ENCODE results near the gene CDK5RAP1.

The CDK5RAP1 gene

GRCh38 chr20:33334111-33334510 lies 67.2 kb downstream of the CDK5RAP1 start:
- Histone ChIP-seq H3K4me1 (ENCODE audit: control insufficient read depth, insufficient read depth, low read length) (no peaks in the 10 kb centered on the region), H3K4me3 (ENCODE audit: low read length) (no peak overlapping the region), H3K9me3 (ENCODE audit: control insufficient read depth, low read length) (no peaks in the 10 kb centered on the region), H3K36me3 (ENCODE audit: control insufficient read depth, insufficient read depth, low read length) (no peaks in the 10 kb centered on the region), H3K27me3 (ENCODE audit: control insufficient read depth, insufficient read depth, low read length) (peaks cover 5% of the 10 kb centered on the region), H3K9ac (ENCODE audit: low read length) (no peak overlapping the region)

- no peak overlapping the region for H3K9ac ChIP-seq (ENCODE audit: low read length)
- no peaks in the 10 kb centered on the region for H3K36me3 ChIP-seq (ENCODE audit: control insufficient read depth, insufficient read depth, low read length)
- peaks cover 5% of the 10 kb centered on the region for H3K27me3 ChIP-seq (ENCODE audit: control insufficient read depth, insufficient read depth, low read length)
- H3K4me1 ChIP-seq (ENCODE audit: control insufficient read depth, insufficient read depth, low read length): no peaks in the 10 kb centered on the region
- no peaks in the 10 kb centered on the region for H3K9me3 ChIP-seq (ENCODE audit: control insufficient read depth, low read length)
- H3K4me3 ChIP-seq (ENCODE audit: low read length): no peak overlapping the region
Observed at GRCh38 chr20:33333616-33334015, 67.7 kb downstream of the CDK5RAP1 start.

GRCh38 chr20:33332905-33333456 lies 68.3 kb downstream of the CDK5RAP1 start:
- Histone ChIP-seq H3K4me3 (ENCODE audit: low read length) (no peak overlapping the region), H3K9ac (ENCODE audit: low read length) (no peak overlapping the region), H3K4me1 (ENCODE audit: control insufficient read depth, insufficient read depth, low read length) (no peaks in the 10 kb centered on the region), H3K27me3 (ENCODE audit: control insufficient read depth, insufficient read depth, low read length) (peaks cover 5% of the 10 kb centered on the region), H3K36me3 (ENCODE audit: control insufficient read depth, insufficient read depth, low read length) (no peaks in the 10 kb centered on the region), H3K9me3 (ENCODE audit: control insufficient read depth, low read length) (no peaks in the 10 kb centered on the region)

GRCh38 chr20:33328157-33329137 lies 72.9 kb downstream of the CDK5RAP1 start:
- Histone ChIP-seq H3K36me3 (ENCODE audit: control insufficient read depth, insufficient read depth, low read length) (no peaks in the 10 kb centered on the region), H3K9me3 (ENCODE audit: control insufficient read depth, low read length) (no peaks in the 10 kb centered on the region), H3K27me3 (ENCODE audit: control insufficient read depth, insufficient read depth, low read length) (peaks cover 9% of the 10 kb centered on the region), H3K4me1 (ENCODE audit: control insufficient read depth, insufficient read depth, low read length) (no peaks in the 10 kb centered on the region), H3K4me3 (ENCODE audit: low read length) (no peak overlapping the region), H3K9ac (ENCODE audit: low read length) (no peak overlapping the region)

GRCh38 chr20:33325350-33325749 lies 76.0 kb downstream of the CDK5RAP1 start:
- Histone ChIP-seq H3K4me3 (ENCODE audit: low read length) (no peak overlapping the region), H3K9ac (ENCODE audit: low read length) (no peak overlapping the region), H3K27me3 (ENCODE audit: control insufficient read depth, insufficient read depth, low read length) (peaks cover 9% of the 10 kb centered on the region), H3K4me1 (ENCODE audit: control insufficient read depth, insufficient read depth, low read length) (no peaks in the 10 kb centered on the region), H3K36me3 (ENCODE audit: control insufficient read depth, insufficient read depth, low read length) (no peaks in the 10 kb centered on the region), H3K9me3 (ENCODE audit: control insufficient read depth, low read length) (no peaks in the 10 kb centered on the region)

- H3K9me3 ChIP-seq (ENCODE audit: control insufficient read depth, low read length): no peaks in the 10 kb centered on the region
- H3K4me3 ChIP-seq (ENCODE audit: low read length): no peak overlapping the region
- no peaks in the 10 kb centered on the region for H3K36me3 ChIP-seq (ENCODE audit: control insufficient read depth, insufficient read depth, low read length)
- H3K27me3 ChIP-seq (ENCODE audit: control insufficient read depth, insufficient read depth, low read length): peaks cover 7% of the 10 kb centered on the region
- H3K9ac ChIP-seq (ENCODE audit: low read length): no peak overlapping the region
- H3K4me1 ChIP-seq (ENCODE audit: control insufficient read depth, insufficient read depth, low read length): no peaks in the 10 kb centered on the region
Observed at GRCh38 chr20:33323236-33323635, 78.1 kb downstream of the CDK5RAP1 start.

- no peak overlapping the region for H3K9ac ChIP-seq (ENCODE audit: low read length)
- no peak overlapping the region for H3K4me3 ChIP-seq (ENCODE audit: low read length)
- H3K27me3 ChIP-seq (ENCODE audit: control insufficient read depth, insufficient read depth, low read length): peaks cover 7% of the 10 kb centered on the region
- no peaks in the 10 kb centered on the region for H3K9me3 ChIP-seq (ENCODE audit: control insufficient read depth, low read length)
- H3K36me3 ChIP-seq (ENCODE audit: control insufficient read depth, insufficient read depth, low read length): no peaks in the 10 kb centered on the region
- H3K4me1 ChIP-seq (ENCODE audit: control insufficient read depth, insufficient read depth, low read length): no peaks in the 10 kb centered on the region
Observed at GRCh38 chr20:33322456-33322855, 78.9 kb downstream of the CDK5RAP1 start.

- Histone ChIP-seq H3K9ac (ENCODE audit: low read length) (no peak overlapping the region), H3K27me3 (ENCODE audit: control insufficient read depth, insufficient read depth, low read length) (peaks cover 7% of the 10 kb centered on the region), H3K36me3 (ENCODE audit: control insufficient read depth, insufficient read depth, low read length) (no peaks in the 10 kb centered on the region), H3K9me3 (ENCODE audit: control insufficient read depth, low read length) (no peaks in the 10 kb centered on the region), H3K4me1 (ENCODE audit: control insufficient read depth, insufficient read depth, low read length) (no peaks in the 10 kb centered on the region), H3K4me3 (ENCODE audit: low read length) (no peak overlapping the region)
Observed at GRCh38 chr20:33320006-33320405, 81.3 kb downstream of the CDK5RAP1 start.

- Histone ChIP-seq H3K9me3 (ENCODE audit: control insufficient read depth, low read length) (no peaks in the 10 kb centered on the region), H3K4me1 (ENCODE audit: control insufficient read depth, insufficient read depth, low read length) (no peaks in the 10 kb centered on the region), H3K27me3 (ENCODE audit: control insufficient read depth, insufficient read depth, low read length) (peaks cover 4% of the 10 kb centered on the region), H3K36me3 (ENCODE audit: control insufficient read depth, insufficient read depth, low read length) (no peaks in the 10 kb centered on the region), H3K9ac (ENCODE audit: low read length) (no peak overlapping the region), H3K4me3 (ENCODE audit: low read length) (no peak overlapping the region)
Observed at GRCh38 chr20:33318096-33318429, 83.3 kb downstream of the CDK5RAP1 start.

- Histone ChIP-seq H3K4me3 (ENCODE audit: low read length) (no peak overlapping the region), H3K9ac (ENCODE audit: low read length) (no peak overlapping the region), H3K27me3 (ENCODE audit: control insufficient read depth, insufficient read depth, low read length) (peaks cover 4% of the 10 kb centered on the region), H3K9me3 (ENCODE audit: control insufficient read depth, low read length) (no peaks in the 10 kb centered on the region), H3K36me3 (ENCODE audit: control insufficient read depth, insufficient read depth, low read length) (no peaks in the 10 kb centered on the region), H3K4me1 (ENCODE audit: control insufficient read depth, insufficient read depth, low read length) (no peaks in the 10 kb centered on the region)
Observed at GRCh38 chr20:33317424-33318095, 83.8 kb downstream of the CDK5RAP1 start.

GRCh38 chr20:33316958-33317357 lies 84.4 kb downstream of the CDK5RAP1 start:
- Histone ChIP-seq H3K4me3 (ENCODE audit: low read length) (no peak overlapping the region), H3K36me3 (ENCODE audit: control insufficient read depth, insufficient read depth, low read length) (no peaks in the 10 kb centered on the region), H3K27me3 (ENCODE audit: control insufficient read depth, insufficient read depth, low read length) (peaks cover 4% of the 10 kb centered on the region), H3K4me1 (ENCODE audit: control insufficient read depth, insufficient read depth, low read length) (no peaks in the 10 kb centered on the region), H3K9ac (ENCODE audit: low read length) (no peak overlapping the region), H3K9me3 (ENCODE audit: control insufficient read depth, low read length) (no peaks in the 10 kb centered on the region)

- no peaks in the 10 kb centered on the region for H3K9me3 ChIP-seq (ENCODE audit: control insufficient read depth, low read length)
- peaks cover 4% of the 10 kb centered on the region for H3K27me3 ChIP-seq (ENCODE audit: control insufficient read depth, insufficient read depth, low read length)
- H3K4me1 ChIP-seq (ENCODE audit: control insufficient read depth, insufficient read depth, low read length): no peaks in the 10 kb centered on the region
- no peak overlapping the region for H3K9ac ChIP-seq (ENCODE audit: low read length)
- no peak overlapping the region for H3K4me3 ChIP-seq (ENCODE audit: low read length)
- no peaks in the 10 kb centered on the region for H3K36me3 ChIP-seq (ENCODE audit: control insufficient read depth, insufficient read depth, low read length)
Observed at GRCh38 chr20:33316343-33316742, 85.0 kb downstream of the CDK5RAP1 start.
